Progenitor cell of endocrine pancreas (in vitro differentiated cells): ENCODE results near the gene NANP. TPM values are rescaled to one million over a fixed set of nuclear protein-coding genes. Genes with fewer than 3 reads are reported as not detected.

Source experiments
- DNase-seq: peaks from one replicate; pipeline ENCODE4 v3.0.0; 2021; ENCODE audit warnings: low spot score; ENCODE audit not compliant: unreplicated experiment
- H3K27ac Mint-ChIP-seq: 2 replicates; pipeline ENCODE4 v1.8.0; 2021; ENCODE audit warnings: mild to moderate bottlenecking, moderate library complexity, mixed read lengths
- H3K27me3 Mint-ChIP-seq: 2 replicates; pipeline ENCODE4 v1.8.0; 2021; ENCODE audit warnings: mixed read lengths
- H3K36me3 Mint-ChIP-seq: 2 replicates; pipeline ENCODE4 v1.8.0; 2022; ENCODE audit warnings: mixed read lengths; ENCODE audit not compliant: insufficient read depth
- H3K4me1 Mint-ChIP-seq: 2 replicates; pipeline ENCODE4 v1.8.0; 2021; ENCODE audit warnings: low read depth, mixed read lengths
- H3K4me3 Mint-ChIP-seq: 2 replicates; pipeline ENCODE4 v1.8.0; 2021; ENCODE audit warnings: low read depth, mild to moderate bottlenecking, moderate library complexity, mixed read lengths
- H3K9me3 Mint-ChIP-seq: 2 replicates; pipeline ENCODE4 v1.8.0; 2021; ENCODE audit warnings: low read depth, mixed read lengths
- long read RNA-seq: library from polyadenylated mRNA; unstranded; transcript quantifications from one replicate; pipeline ENCODE4 v2.0.0, GENCODE V29; 2020
- total RNA-seq: library from RNA; stranded (reverse); gene quantifications from 2 replicates; pipeline ENCODE4 v1.2.1, GENCODE V29; 2021
- TF ChIP-seq, protein P1 (sequence below): fragments of 200-600 bp; sonication (generic); IDR thresholded peaks from one replicate; pipeline ENCODE4 v1.5.0; 2021; ENCODE audit warnings: antibody characterized with exemption, mild to moderate bottlenecking; ENCODE audit not compliant: unreplicated experiment

NANP gene
- 3.3 and 4.0 TPM in 2 replicates for total RNA-seq
- long read RNA-seq, transcript NANP-201 (2 exons, 3,964 nt): major isoform, 36 of 37 reads
- long read RNA-seq, partial matches to known transcripts: 0 of 37 reads
- long read RNA-seq, other reads (novel, unspliced or antisense): 1 of 37 reads

- Mint-ChIP-seq H3K4me3 (peak within 1 kb of the TSS; percentile 75), H3K36me3 (peaks cover 3% of the 10 kb centered on the region), H3K9me3 (peaks cover 5% of the 10 kb centered on the region), H3K27me3 (no peaks in the 10 kb centered on the region), H3K27ac (peak within 1 kb of the TSS; percentile 98), H3K4me1 (peaks cover 13% of the 10 kb centered on the region)
- peak; percentile 93 for DNase-seq
- TF ChIP-seq, protein P1, sequence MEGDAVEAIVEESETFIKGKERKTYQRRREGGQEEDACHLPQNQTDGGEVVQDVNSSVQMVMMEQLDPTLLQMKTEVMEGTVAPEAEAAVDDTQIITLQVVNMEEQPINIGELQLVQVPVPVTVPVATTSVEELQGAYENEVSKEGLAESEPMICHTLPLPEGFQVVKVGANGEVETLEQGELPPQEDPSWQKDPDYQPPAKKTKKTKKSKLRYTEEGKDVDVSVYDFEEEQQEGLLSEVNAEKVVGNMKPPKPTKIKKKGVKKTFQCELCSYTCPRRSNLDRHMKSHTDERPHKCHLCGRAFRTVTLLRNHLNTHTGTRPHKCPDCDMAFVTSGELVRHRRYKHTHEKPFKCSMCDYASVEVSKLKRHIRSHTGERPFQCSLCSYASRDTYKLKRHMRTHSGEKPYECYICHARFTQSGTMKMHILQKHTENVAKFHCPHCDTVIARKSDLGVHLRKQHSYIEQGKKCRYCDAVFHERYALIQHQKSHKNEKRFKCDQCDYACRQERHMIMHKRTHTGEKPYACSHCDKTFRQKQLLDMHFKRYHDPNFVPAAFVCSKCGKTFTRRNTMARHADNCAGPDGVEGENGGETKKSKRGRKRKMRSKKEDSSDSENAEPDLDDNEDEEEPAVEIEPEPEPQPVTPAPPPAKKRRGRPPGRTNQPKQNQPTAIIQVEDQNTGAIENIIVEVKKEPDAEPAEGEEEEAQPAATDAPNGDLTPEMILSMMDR: no peak
Measured at GRCh38 chr20:25623736-25624499, at the start of gene NANP. NANP (minus strand) TSS chr20:25624014; CDS start chr20:25623948, 66 bp downstream.

GRCh38 chr20:25672659-25673235 is 48.9 kb upstream of the NANP start:
- peaks cover 29% of the 10 kb centered on the region for H3K36me3 Mint-ChIP-seq
- H3K27me3 Mint-ChIP-seq: no peaks in the 10 kb centered on the region
- no peak overlapping the region for H3K27ac Mint-ChIP-seq
- TF ChIP-seq, protein P1: no peak
- H3K4me1 Mint-ChIP-seq: no peaks in the 10 kb centered on the region
- H3K9me3 Mint-ChIP-seq: no peaks in the 10 kb centered on the region
- H3K4me3 Mint-ChIP-seq: no peak overlapping the region
- DNase-seq: no peak

- DNase-seq: no peak
- Mint-ChIP-seq H3K4me1 (no peaks in the 10 kb centered on the region), H3K36me3 (peaks cover 10% of the 10 kb centered on the region), H3K4me3 (no peak overlapping the region), H3K27me3 (no peaks in the 10 kb centered on the region), H3K27ac (no peak overlapping the region), H3K9me3 (no peaks in the 10 kb centered on the region)
- TF ChIP-seq, protein P1: peak; percentile 39
Measured at GRCh38 chr20:25669826-25670422, 46.1 kb upstream of the NANP start.

GRCh38 chr20:25668446-25668845 is 44.6 kb upstream of the NANP start:
- peaks cover 4% of the 10 kb centered on the region for H3K36me3 Mint-ChIP-seq

GRCh38 chr20:25659999-25660398 is 36.2 kb upstream of the NANP start:
- TF ChIP-seq, protein P1: no peak
- H3K27ac Mint-ChIP-seq: no peak overlapping the region
- H3K4me3 Mint-ChIP-seq: no peak overlapping the region
- no peaks in the 10 kb centered on the region for H3K27me3 Mint-ChIP-seq
- DNase-seq: no peak
- peaks cover 2% of the 10 kb centered on the region for H3K36me3 Mint-ChIP-seq
- H3K4me1 Mint-ChIP-seq: no peaks in the 10 kb centered on the region
- no peaks in the 10 kb centered on the region for H3K9me3 Mint-ChIP-seq

More at GRCh38 chr20:25668446-25668845, 44.6 kb upstream of the NANP start:
- Mint-ChIP-seq H3K27ac (no peak overlapping the region), H3K9me3 (no peaks in the 10 kb centered on the region), H3K27me3 (no peaks in the 10 kb centered on the region), H3K4me3 (no peak overlapping the region), H3K4me1 (no peaks in the 10 kb centered on the region)
- TF ChIP-seq, protein P1: no peak
- DNase-seq: no peak
